SK-N-MC (cell line): Measurements from ENCODE around the gene SLC25A13.

Experiments
- EZH2 ChIP-seq: fragments of 200-600 bp; sonication (generic); IDR thresholded peaks from one replicate; pipeline ENCODE4 v1.6.1; 2017; ENCODE audit warnings: antibody characterized with exemption
- FOXP2 ChIP-seq: optimal IDR thresholded peaks from 2 replicates; pipeline ENCODE3; 2011; ENCODE audit warnings: mild to moderate bottlenecking, moderate library complexity; ENCODE audit not compliant: insufficient read depth; ENCODE audit errors: extremely low read length, control extremely low read depth
- POLR2AphosphoS5 ChIP-seq: IDR thresholded peaks from 2 replicates; pipeline ENCODE4 v1.6.1; 2012; ENCODE audit warnings: mild to moderate bottlenecking, low read depth, low read length, borderline replicate concordance

- TF ChIP-seq EZH2 (no peak), POLR2AphosphoS5 (no peak), FOXP2 (no peak)
Measured at GRCh38 chr7:96184783-96185182, 137.1 kb downstream of the SLC25A13 start.
